Fibroblast of skin of left biceps (primary cell): ENCODE measurements around the gene BLTP2.

ENCODE experiments used
- DNase-seq, 2 experiments: peaks; one replicate each; pipeline ENCODE4 v3.0.0-alpha.2; 2013; ENCODE audit warnings: low read depth in 2 of 2

BLTP2 gene

GRCh38 chr17:28598799-28599310, 46.1 kb downstream of the BLTP2 start, which contains the start of gene SPAG5:
TSS of gene SPAG5 (minus strand) at chr17:28599025. CDS start at chr17:28598946, 79 bp downstream.
- DNase-seq: peak; percentile 65 to 67

GRCh38 chr17:28598389-28598788, 46.6 kb downstream of the BLTP2 start:
- no peak for DNase-seq

- DNase-seq: no peak
These were observed 47.2 kb downstream of the BLTP2 start for GRCh38 chr17:28597606-28598383.
